H1 (cell line): ENCODE results near the gene ZNF524. TPM values are rescaled to one million over a fixed set of nuclear protein-coding genes. Genes with fewer than 3 reads are reported as not detected.

Experiments
- CTCF ChIA-PET: fragments of 300-600 bp; sonication (Branson Sonifier 250); formaldehyde crosslinking; loops from one replicate; lab custom pipeline; 2021; ENCODE audit not compliant: partially characterized antibody; lab: Charles Lee
- POLR2A ChIA-PET: fragments of 300-600 bp; sonication (Branson Sonifier 250); formaldehyde crosslinking; loops from one replicate; lab custom pipeline; 2021; ENCODE audit warnings: inconsistent platforms; ENCODE audit not compliant: partially characterized antibody; lab: Charles Lee
- DNase-seq, 2 experiments: peaks; one replicate each; pipeline versions ENCODE4 v3.0.0 to v3.0.0-alpha.2; 2010 to 2022; ENCODE audit warnings: low spot score in 2 of 2, low read depth in 1 of 2, mixed read lengths in 1 of 2
- FAIRE-seq: peaks from 2 replicates; lab custom pipeline; 2011; peaks lifted over from hg19 to GRCh38; lab: Jason Lieb, UNC
- H2AFZ ChIP-seq: 2 replicates; pipeline ENCODE4 v1.8.1; 2012; ENCODE audit warnings: low read length, inconsistent platforms
- H2AK5ac ChIP-seq: 2 replicates; pipeline ENCODE4 v1.6.1; 2013; ENCODE audit warnings: low read depth, low read length
- H2BK120ac ChIP-seq: replicated peaks from 2 replicates; pipeline ENCODE3; 2013; ENCODE audit warnings: low read depth, low read length, inconsistent platforms
- H2BK12ac ChIP-seq: 2 replicates; pipeline ENCODE4 v1.6.1; 2013; ENCODE audit warnings: low read depth, low read length
- H2BK15ac ChIP-seq: 2 replicates; pipeline ENCODE4 v1.6.1; 2013; ENCODE audit warnings: low read length
- H2BK20ac ChIP-seq: 2 replicates; pipeline ENCODE4 v1.6.1; 2013; ENCODE audit warnings: low read length
- H2BK5ac ChIP-seq: 2 replicates; pipeline ENCODE4 v1.6.1; 2013; ENCODE audit warnings: low read depth, low read length
- H3K14ac ChIP-seq: 2 replicates; pipeline ENCODE4 v1.6.1; 2013; ENCODE audit warnings: inconsistent platforms; ENCODE audit not compliant: insufficient read length
- H3K18ac ChIP-seq: 2 replicates; pipeline ENCODE4 v1.6.1; 2013; ENCODE audit warnings: low read length; ENCODE audit errors: extremely low read depth
- H3K23ac ChIP-seq: 2 replicates; pipeline ENCODE4 v1.6.1; 2013; ENCODE audit warnings: inconsistent platforms; ENCODE audit not compliant: insufficient read length
- H3K23me2 ChIP-seq: 2 replicates; pipeline ENCODE4 v1.6.1; 2013; ENCODE audit warnings: low read depth, low read length
- H3K27ac ChIP-seq: 2 replicates; pipeline ENCODE4 v1.6.1; 2011; ENCODE audit warnings: low read depth, low read length, inconsistent platforms
- H3K27me3 ChIP-seq, 4 experiments: replicated peaks in 1 of 4; 1 replicate in 1 of 4; 2 replicates in 3 of 4; pipeline versions ENCODE4 v1.6.1 to v1.8.1; 2011 to 2013; ENCODE audit warnings: low read length in 3 of 4, mild to moderate bottlenecking in 3 of 4, inconsistent platforms in 2 of 4, mixed read lengths in 2 of 4, moderate library complexity in 1 of 4; ENCODE audit not compliant: control insufficient read depth in 3 of 4, insufficient read depth in 3 of 4; ENCODE audit errors: extremely low read depth in 1 of 4
- H3K36me3 ChIP-seq, 4 experiments: 2 replicates each; pipeline versions ENCODE4 v1.6.1 to v1.8.1; 2011 to 2013; ENCODE audit warnings: mild to moderate bottlenecking in 4 of 4, low read length in 3 of 4, moderate library complexity in 2 of 4, control low read depth in 1 of 4, inconsistent platforms in 1 of 4; ENCODE audit not compliant: insufficient read depth in 4 of 4, control insufficient read depth in 2 of 4
- H3K4ac ChIP-seq: replicated peaks from 2 replicates; pipeline ENCODE3; 2013; ENCODE audit warnings: low read length, low read depth, mixed read lengths, inconsistent platforms; ENCODE audit not compliant: insufficient read length
- H3K4me1 ChIP-seq, 4 experiments: replicated peaks in 1 of 4; 1 replicate in 1 of 4; 2 replicates in 3 of 4; pipeline versions ENCODE4 v1.6.1 to v1.8.1; 2011 to 2013; ENCODE audit warnings: low read length in 3 of 4, inconsistent platforms in 2 of 4, mixed read lengths in 1 of 4; ENCODE audit not compliant: insufficient read depth in 4 of 4, control insufficient read depth in 3 of 4
- H3K4me2 ChIP-seq, 2 experiments: 2 replicates each; pipeline versions ENCODE4 v1.6.1 to v1.8.1; 2011 to 2013; ENCODE audit warnings: low read depth in 2 of 2, low read length in 2 of 2, control low read depth in 1 of 2, inconsistent platforms in 1 of 2, mild to moderate bottlenecking in 1 of 2; ENCODE audit not compliant: insufficient read depth in 1 of 2
- H3K4me3 ChIP-seq, 4 experiments: fragments of 200-600, 300-600 bp in 1 of 4; sonication (generic), shearing (Covaris generic), sonication (Bioruptor Twin) in 1 of 4; 2 replicates each; pipeline versions ENCODE4 v1.5.1 to v1.8.1; 2011 to 2016; ENCODE audit warnings: low read length in 4 of 4, low read depth in 3 of 4, control low read depth in 2 of 4, inconsistent platforms in 2 of 4, mild to moderate bottlenecking in 2 of 4, mixed read lengths in 1 of 4, moderate library complexity in 1 of 4; ENCODE audit not compliant: insufficient read depth in 2 of 4; ENCODE audit errors: extremely low read depth in 1 of 4
- H3K56ac ChIP-seq: replicated peaks from 2 replicates; pipeline ENCODE3; 2013; ENCODE audit warnings: low read depth, mild to moderate bottlenecking, mixed read lengths, low read length, inconsistent platforms; ENCODE audit not compliant: insufficient read length
- H3K79me1 ChIP-seq: 2 replicates; pipeline ENCODE4 v1.6.1; 2013; ENCODE audit warnings: low read depth, low read length, control low read depth
- H3K79me2 ChIP-seq, 2 experiments: 2 replicates each; pipeline versions ENCODE4 v1.6.1 to v1.8.1; 2012 to 2013; ENCODE audit warnings: low read length in 2 of 2, mild to moderate bottlenecking in 2 of 2, inconsistent platforms in 1 of 2; ENCODE audit not compliant: insufficient read depth in 2 of 2, control insufficient read depth in 1 of 2
- H3K9ac ChIP-seq, 4 experiments: replicated peaks in 1 of 4; 1 replicate in 1 of 4; 2 replicates in 3 of 4; pipeline versions ENCODE4 v1.6.1 to v1.8.1; 2011 to 2013; ENCODE audit warnings: low read depth in 3 of 4, low read length in 3 of 4, control low read depth in 2 of 4, mild to moderate bottlenecking in 2 of 4, moderate library complexity in 2 of 4, inconsistent platforms in 1 of 4; ENCODE audit errors: extremely low read depth in 1 of 4
- H3K9me3 ChIP-seq, 2 experiments: 2 replicates each; pipeline versions ENCODE4 v1.6.1 to v1.8.1; 2012 to 2013; ENCODE audit warnings: mild to moderate bottlenecking in 2 of 2, moderate library complexity in 2 of 2, control low read depth in 1 of 2, inconsistent platforms in 1 of 2, low read depth in 1 of 2, low read length in 1 of 2, mixed read lengths in 1 of 2; ENCODE audit not compliant: insufficient read depth in 2 of 2
- H4K20me1 ChIP-seq, 2 experiments: replicated peaks in 1 of 2; 2 replicates each; pipeline versions ENCODE3 to v1.8.1; 2011 to 2013; ENCODE audit warnings: inconsistent platforms in 2 of 2, low read length in 2 of 2, mild to moderate bottlenecking in 1 of 2; ENCODE audit not compliant: insufficient read depth in 2 of 2, control insufficient read depth in 1 of 2
- H4K5ac ChIP-seq: 2 replicates; pipeline ENCODE4 v1.6.1; 2013; ENCODE audit warnings: low read length, low read depth, mixed read lengths, inconsistent platforms; ENCODE audit not compliant: insufficient read length
- H4K8ac ChIP-seq: 2 replicates; pipeline ENCODE4 v1.8.0; 2013; ENCODE audit warnings: mild to moderate bottlenecking, moderate library complexity, low read length, inconsistent platforms; ENCODE audit not compliant: insufficient read depth; ENCODE audit errors: extremely low read depth
- H4K91ac ChIP-seq: replicated peaks from 2 replicates; pipeline ENCODE3; 2013; ENCODE audit warnings: low read length, mixed read lengths, inconsistent platforms; ENCODE audit not compliant: insufficient read length
- EP300 ChIP-seq, 2 experiments: IDR thresholded peaks; 1 replicate in 1 of 2; 2 replicates in 1 of 2; pipeline ENCODE4 v1.6.1; 2011 to 2012; ENCODE audit warnings: low read depth in 2 of 2, low read length in 2 of 2, mild to moderate bottlenecking in 2 of 2, borderline replicate concordance in 1 of 2, inconsistent platforms in 1 of 2, moderate library complexity in 1 of 2
- NANOG ChIP-seq: IDR thresholded peaks from 2 replicates; pipeline ENCODE4 v1.6.1; 2011; ENCODE audit warnings: low read length, low read depth, mild to moderate bottlenecking, inconsistent platforms; ENCODE audit not compliant: insufficient read depth, poor library complexity, severe bottlenecking
- RAD21 ChIP-seq, 2 experiments: IDR thresholded peaks in 1 of 2; conservative IDR thresholded peaks in 1 of 2; 2 replicates each; pipeline ENCODE4 v1.6.1; 2011; ENCODE audit warnings: low read depth in 2 of 2, low read length in 2 of 2, improper control_type of control experiment in 1 of 2, inconsistent platforms in 1 of 2, mild to moderate bottlenecking in 1 of 2, moderate library complexity in 1 of 2
- RFX5 ChIP-seq: IDR thresholded peaks from 2 replicates; pipeline ENCODE4 v1.6.1; 2011; ENCODE audit warnings: low read depth, low read length, improper control_type of control experiment, borderline replicate concordance
- SIRT6 ChIP-seq: IDR thresholded peaks from one replicate; pipeline ENCODE4 v1.7.1; 2012; ENCODE audit warnings: low read length, inconsistent platforms
- SP1 ChIP-seq: IDR thresholded peaks from 2 replicates; pipeline ENCODE4 v1.6.1; 2011; ENCODE audit warnings: low read depth, low read length
- SUZ12 ChIP-seq: fragments of 200-600 bp; sonication (generic); IDR thresholded peaks from 2 replicates; pipeline ENCODE4 v1.6.1; 2012; ENCODE audit warnings: mild to moderate bottlenecking, inconsistent platforms, low read length, moderate library complexity, mixed read lengths
- TAF1 ChIP-seq: IDR thresholded peaks from 2 replicates; pipeline ENCODE4 v1.6.1; 2011; ENCODE audit warnings: mild to moderate bottlenecking, low read depth, low read length
- YY1 ChIP-seq: IDR thresholded peaks from 2 replicates; pipeline ENCODE4 v1.6.1; 2011; ENCODE audit warnings: low read depth, mild to moderate bottlenecking, low read length
- WGBS, 2 experiments: shearing (Covaris generic) in 1 of 2; methylation state at CpG; one replicate each; pipeline versions ENCODE4 v1.1.6 to v1.1.7; 2013 to 2015; ENCODE audit warnings: low lambda C conversion rate in 2 of 2, mixed read lengths in 2 of 2, inconsistent platforms in 1 of 2, low coverage in 1 of 2, missing lambda C conversion rate in 1 of 2; ENCODE audit not compliant: insufficient replicate concordance in 2 of 2, insufficient coverage in 1 of 2, insufficient read length in 1 of 2; ENCODE audit errors: extremely low coverage in 1 of 2, missing lambda C conversion rate in 1 of 2; 5-methylcytosine and 5-hydroxymethylcytosine counted together
- polyA plus RNA-seq, 7 experiments: library from polyadenylated mRNA; depleted of rRNA in 3 of 7; stranded (reverse) in 5 of 7; unstranded in 2 of 7; fragments of >200 nt in 5 of 7; fragments of 200-250 nt in 2 of 7; gene quantifications; 1 replicate in 5 of 7; 2 replicates in 1 of 7; 4 replicates in 1 of 7; pipeline versions ENCODE4 v1.2.1 to v1.2.3, GENCODE V29; 2011 to 2013; ENCODE audit warnings: missing spikeins in 2 of 7, mixed read lengths in 2 of 7
- total RNA-seq: library from RNA; stranded (reverse); fragmentation: NEBNext Ultra II Directional; extraction: Animal tissue kit (Norgen Biotek cat#: 25700); gene quantifications from 2 replicates; pipeline ENCODE4 v1.2.1, GENCODE V29; 2021
- TF ChIP-seq, protein P1 (sequence below): IDR thresholded peaks from 2 replicates; pipeline ENCODE4 v1.6.1; 2012; ENCODE audit warnings: low read length, inconsistent platforms

ZNF524 gene
- total and polyA plus RNA-seq, 2 of the 8 experiments (the other 6 are each of a cell fraction or from before 2014, with no cell fraction given) = 4.4 to 4.7 TPM

DNA sequence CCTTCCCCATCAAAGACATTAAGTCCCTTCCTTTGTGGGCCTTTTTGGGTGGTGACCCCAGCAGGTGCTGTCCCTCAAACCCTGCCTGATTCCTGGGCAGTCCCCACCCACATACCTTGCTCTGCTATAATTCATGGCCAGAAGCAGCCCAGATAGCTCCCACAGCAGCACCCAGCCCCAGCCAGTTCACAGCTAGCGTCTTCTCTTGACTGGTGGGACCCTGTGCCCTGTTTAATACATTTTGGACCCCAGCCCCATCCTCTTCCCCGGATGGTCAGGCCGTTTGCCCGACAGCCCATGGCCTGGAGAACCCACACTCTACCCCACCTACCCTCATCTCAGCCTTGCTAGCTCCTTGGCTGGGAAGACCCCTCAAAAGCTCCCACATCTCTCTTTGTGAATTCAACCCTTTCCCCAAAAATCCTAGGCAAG, 50.1 kb downstream of the ZNF524 start:
- no peak overlapping the region for H4K91ac ChIP-seq
- H3K23ac ChIP-seq = no peak overlapping the region
- ChIA-PET POLR2A (interaction anchor here (9.2 kb wide), 1 partner anchor 16 kb away, joined by 96 read pairs; no protein-coding TSS in a partner anchor), CTCF (interaction anchor here (0.9 to 6.9 kb wide), 3 partner anchors 13 to 21 kb away, joined by 3 to 56 read pairs (median 30); no protein-coding TSS in a partner anchor)
- peaks cover 4 to 8% (median 6%) of the 10 kb centered on the region in 4 experiments for H3K36me3 ChIP-seq
- H4K5ac ChIP-seq = no peak overlapping the region
- no peak for TF ChIP-seq TAF1
- TF ChIP-seq NANOG = no peak
- no peak for TF ChIP-seq EP300 (IDR thresholded peaks at IDR 0.05; ENCODE audit: borderline replicate concordance in 1 of 2, low read depth in 2 of 2, low read length in 2 of 2)
- no peak for TF ChIP-seq SUZ12
- no peak for TF ChIP-seq RAD21 (IDR thresholded peaks at IDR 0.05 in 1 of 2, conservative IDR thresholded peaks at IDR 0.05 in 1 of 2; ENCODE audit: low read depth in 2 of 2, low read length in 2 of 2)
- no peak for TF ChIP-seq SP1
- TF ChIP-seq RFX5 = no peak
- no peak for TF ChIP-seq SIRT6
- TF ChIP-seq, protein P1, sequence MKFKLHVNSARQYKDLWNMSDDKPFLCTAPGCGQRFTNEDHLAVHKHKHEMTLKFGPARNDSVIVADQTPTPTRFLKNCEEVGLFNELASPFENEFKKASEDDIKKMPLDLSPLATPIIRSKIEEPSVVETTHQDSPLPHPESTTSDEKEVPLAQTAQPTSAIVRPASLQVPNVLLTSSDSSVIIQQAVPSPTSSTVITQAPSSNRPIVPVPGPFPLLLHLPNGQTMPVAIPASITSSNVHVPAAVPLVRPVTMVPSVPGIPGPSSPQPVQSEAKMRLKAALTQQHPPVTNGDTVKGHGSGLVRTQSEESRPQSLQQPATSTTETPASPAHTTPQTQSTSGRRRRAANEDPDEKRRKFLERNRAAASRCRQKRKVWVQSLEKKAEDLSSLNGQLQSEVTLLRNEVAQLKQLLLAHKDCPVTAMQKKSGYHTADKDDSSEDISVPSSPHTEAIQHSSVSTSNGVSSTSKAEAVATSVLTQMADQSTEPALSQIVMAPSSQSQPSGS = no peak
- no peak for TF ChIP-seq YY1
- H4K20me1 ChIP-seq = no peaks in the 10 kb centered on the region
- peak overlapping the region; percentile 38; the same call in 1 of the 2 replicates for H4K8ac ChIP-seq
- no peak for DNase-seq
- FAIRE-seq = no peak
- H3K4me1 ChIP-seq = peaks cover 0 to 8% (median 3%) of the 10 kb centered on the region in 4 experiments; a peak in 5 of 7 replicates
- 88% methylated on average over 4 of the region's 4 CpGs; no CpG with 5 or more reads in 1 of the 2 experiments for WGBS, 2 experiments
- H3K27me3 ChIP-seq = no peaks in the 10 kb centered on the region
- no peak overlapping the region for H2BK120ac ChIP-seq
- no peaks in the 10 kb centered on the region for H3K9me3 ChIP-seq
- no peak overlapping the region for H3K56ac ChIP-seq
- no peak overlapping the region for H3K4me3 ChIP-seq
- peaks cover 9% of the 10 kb centered on the region for H3K23me2 ChIP-seq
- H3K79me2 ChIP-seq = peaks cover 0 to 6% of the 10 kb centered on the region in 2 experiments; a peak in 3 of 4 replicates
- H3K18ac ChIP-seq = no peak overlapping the region
- no peak overlapping the region for H3K9ac ChIP-seq
- no peak overlapping the region for H3K4me2 ChIP-seq
- H3K79me1 ChIP-seq = peaks cover 5% of the 10 kb centered on the region
- H2BK20ac ChIP-seq = no peak overlapping the region
- H3K4ac ChIP-seq = no peak overlapping the region
- no peak overlapping the region for H3K27ac ChIP-seq
- H2BK5ac ChIP-seq = no peak overlapping the region
- H2BK15ac ChIP-seq = no peak overlapping the region
- H2AFZ ChIP-seq = no peak overlapping the region
- no peak overlapping the region for H3K14ac ChIP-seq
- H2AK5ac ChIP-seq = no peak overlapping the region
- H2BK12ac ChIP-seq = no peak overlapping the region
